ENCODE data around the gene MEP1A.
A peak's percentile ranks its signal among the peaks of the same experiment; 100 is the strongest.

Gene MEP1A

GRCh38 chr6:46781478-46782378, 11.5 kb upstream of the MEP1A start:
- TF ChIP-seq YY1 (IDR thresholded peaks at IDR 0.05; ENCODE audit: insufficient read depth, insufficient read length) = no peak
- Histone ChIP-seq H3K36me3 (ENCODE audit: insufficient read depth, insufficient read length, low read length) (no peaks in the 10 kb centered on the region), H3K27me3 (ENCODE audit: insufficient read depth, insufficient read length) (no peaks in the 10 kb centered on the region), H3K4me1 (ENCODE audit: insufficient read depth, insufficient read length) (no peaks in the 10 kb centered on the region), H3K9me3 (ENCODE audit: insufficient read depth, low read length) (no peaks in the 10 kb centered on the region), H3K9ac (ENCODE audit: insufficient read length, low read depth) (no peak overlapping the region), H3K4me3 (ENCODE audit: insufficient read length, low read depth) (no peak overlapping the region)
- peak; percentile 25 for DNase-seq (ENCODE audit: low read depth, low spot score)

- DNase-seq (ENCODE audit: low read depth, low spot score) = no peak
- TF ChIP-seq SUZ12 (IDR thresholded peaks at IDR 0.05; ENCODE audit: extremely low read depth, insufficient read depth, insufficient read length) (no peak), YY1 (IDR thresholded peaks at IDR 0.05; ENCODE audit: insufficient read depth, insufficient read length) (no peak), ZNF274 (IDR thresholded peaks at IDR 0.05; ENCODE audit: low read depth, low read length) (no peak)
- H3K9me3 ChIP-seq (ENCODE audit: insufficient read depth, low read length) = no peaks in the 10 kb centered on the region
- no peak overlapping the region for H3K4me3 ChIP-seq (ENCODE audit: insufficient read length, low read depth)
- no peaks in the 10 kb centered on the region for H3K27me3 ChIP-seq (ENCODE audit: insufficient read depth, insufficient read length)
- no peaks in the 10 kb centered on the region for H3K4me1 ChIP-seq (ENCODE audit: insufficient read depth, insufficient read length)
- no peak overlapping the region for H3K9ac ChIP-seq (ENCODE audit: insufficient read length, low read depth)
- no peaks in the 10 kb centered on the region for H3K36me3 ChIP-seq (ENCODE audit: insufficient read depth, insufficient read length, low read length)
Measured at GRCh38 chr6:46784535-46784934, 8.7 kb upstream of the MEP1A start.

GRCh38 chr6:46787871-46788540, 5.2 kb upstream of the MEP1A start:
- Histone ChIP-seq H3K4me1 (ENCODE audit: insufficient read depth, insufficient read length) (no peaks in the 10 kb centered on the region), H3K9me3 (ENCODE audit: insufficient read depth, low read length) (no peaks in the 10 kb centered on the region), H3K36me3 (ENCODE audit: insufficient read depth, insufficient read length, low read length) (no peaks in the 10 kb centered on the region), H3K27me3 (ENCODE audit: insufficient read depth, insufficient read length) (no peaks in the 10 kb centered on the region), H3K4me3 (ENCODE audit: insufficient read length, low read depth) (no peak overlapping the region), H3K9ac (ENCODE audit: insufficient read length, low read depth) (no peak overlapping the region)
- no peak for TF ChIP-seq YY1 (IDR thresholded peaks at IDR 0.05; ENCODE audit: insufficient read depth, insufficient read length)
- TF ChIP-seq ZNF274 (IDR thresholded peaks at IDR 0.05; ENCODE audit: low read depth, low read length) = no peak
- TF ChIP-seq SUZ12 (IDR thresholded peaks at IDR 0.05; ENCODE audit: extremely low read depth, insufficient read depth, insufficient read length) = no peak
- DNase-seq (ENCODE audit: low read depth, low spot score) = no peak

GRCh38 chr6:46788791-46789190, 4.4 kb upstream of the MEP1A start:
- DNase-seq (ENCODE audit: low read depth, low spot score) = no peak

GRCh38 chr6:46789434-46790354, 3.5 kb upstream of the MEP1A start:
- H3K9me3 ChIP-seq (ENCODE audit: insufficient read depth, low read length) = no peaks in the 10 kb centered on the region
- no peak for TF ChIP-seq SUZ12 (IDR thresholded peaks at IDR 0.05; ENCODE audit: extremely low read depth, insufficient read depth, insufficient read length)
- TF ChIP-seq YY1 (IDR thresholded peaks at IDR 0.05; ENCODE audit: insufficient read depth, insufficient read length) = no peak
- TF ChIP-seq ZNF274 (IDR thresholded peaks at IDR 0.05; ENCODE audit: low read depth, low read length) = no peak

More at GRCh38 chr6:46788791-46789190, 4.4 kb upstream of the MEP1A start:
- H3K4me3 ChIP-seq (ENCODE audit: insufficient read length, low read depth) = no peak overlapping the region
- no peaks in the 10 kb centered on the region for H3K9me3 ChIP-seq (ENCODE audit: insufficient read depth, low read length)
- no peak for TF ChIP-seq SUZ12 (IDR thresholded peaks at IDR 0.05; ENCODE audit: extremely low read depth, insufficient read depth, insufficient read length)
- no peak for TF ChIP-seq ZNF274 (IDR thresholded peaks at IDR 0.05; ENCODE audit: low read depth, low read length)
- no peak for TF ChIP-seq YY1 (IDR thresholded peaks at IDR 0.05; ENCODE audit: insufficient read depth, insufficient read length)
- H3K36me3 ChIP-seq (ENCODE audit: insufficient read depth, insufficient read length, low read length) = no peaks in the 10 kb centered on the region
- no peak overlapping the region for H3K9ac ChIP-seq (ENCODE audit: insufficient read length, low read depth)
- no peaks in the 10 kb centered on the region for H3K27me3 ChIP-seq (ENCODE audit: insufficient read depth, insufficient read length)
- H3K4me1 ChIP-seq (ENCODE audit: insufficient read depth, insufficient read length) = no peaks in the 10 kb centered on the region

GRCh38 chr6:46790355-46790874, 2.8 kb upstream of the MEP1A start:
- no peaks in the 10 kb centered on the region for H3K4me1 ChIP-seq (ENCODE audit: insufficient read depth, insufficient read length)

More at GRCh38 chr6:46789434-46790354, 3.5 kb upstream of the MEP1A start:
- DNase-seq (ENCODE audit: low read depth, low spot score) = no peak
- H3K9ac ChIP-seq (ENCODE audit: insufficient read length, low read depth) = no peak overlapping the region
- H3K36me3 ChIP-seq (ENCODE audit: insufficient read depth, insufficient read length, low read length) = no peaks in the 10 kb centered on the region
- H3K27me3 ChIP-seq (ENCODE audit: insufficient read depth, insufficient read length) = no peaks in the 10 kb centered on the region
- H3K4me1 ChIP-seq (ENCODE audit: insufficient read depth, insufficient read length) = no peaks in the 10 kb centered on the region
- H3K4me3 ChIP-seq (ENCODE audit: insufficient read length, low read depth) = no peak overlapping the region

More at GRCh38 chr6:46790355-46790874, 2.8 kb upstream of the MEP1A start:
- DNase-seq (ENCODE audit: low read depth, low spot score) = no peak
- H3K9me3 ChIP-seq (ENCODE audit: insufficient read depth, low read length) = no peaks in the 10 kb centered on the region
- no peaks in the 10 kb centered on the region for H3K27me3 ChIP-seq (ENCODE audit: insufficient read depth, insufficient read length)
- TF ChIP-seq SUZ12 (IDR thresholded peaks at IDR 0.05; ENCODE audit: extremely low read depth, insufficient read depth, insufficient read length) (no peak), YY1 (IDR thresholded peaks at IDR 0.05; ENCODE audit: insufficient read depth, insufficient read length) (no peak), ZNF274 (IDR thresholded peaks at IDR 0.05; ENCODE audit: low read depth, low read length) (no peak)
- H3K9ac ChIP-seq (ENCODE audit: insufficient read length, low read depth) = no peak overlapping the region
- no peaks in the 10 kb centered on the region for H3K36me3 ChIP-seq (ENCODE audit: insufficient read depth, insufficient read length, low read length)
- no peak overlapping the region for H3K4me3 ChIP-seq (ENCODE audit: insufficient read length, low read depth)

All from NT2/D1 (cell line).